ENCODE data around the gene TMEM161A. TPM values are rescaled to one million over a fixed set of nuclear protein-coding genes. Genes with fewer than 3 reads are reported as not detected.

TMEM161A gene
- total and polyA plus RNA-seq, 2 of the 13 experiments (the other 11 are each of a cell fraction or from before 2014, with no cell fraction given), result 25.9 to 31.4 TPM

DNA sequence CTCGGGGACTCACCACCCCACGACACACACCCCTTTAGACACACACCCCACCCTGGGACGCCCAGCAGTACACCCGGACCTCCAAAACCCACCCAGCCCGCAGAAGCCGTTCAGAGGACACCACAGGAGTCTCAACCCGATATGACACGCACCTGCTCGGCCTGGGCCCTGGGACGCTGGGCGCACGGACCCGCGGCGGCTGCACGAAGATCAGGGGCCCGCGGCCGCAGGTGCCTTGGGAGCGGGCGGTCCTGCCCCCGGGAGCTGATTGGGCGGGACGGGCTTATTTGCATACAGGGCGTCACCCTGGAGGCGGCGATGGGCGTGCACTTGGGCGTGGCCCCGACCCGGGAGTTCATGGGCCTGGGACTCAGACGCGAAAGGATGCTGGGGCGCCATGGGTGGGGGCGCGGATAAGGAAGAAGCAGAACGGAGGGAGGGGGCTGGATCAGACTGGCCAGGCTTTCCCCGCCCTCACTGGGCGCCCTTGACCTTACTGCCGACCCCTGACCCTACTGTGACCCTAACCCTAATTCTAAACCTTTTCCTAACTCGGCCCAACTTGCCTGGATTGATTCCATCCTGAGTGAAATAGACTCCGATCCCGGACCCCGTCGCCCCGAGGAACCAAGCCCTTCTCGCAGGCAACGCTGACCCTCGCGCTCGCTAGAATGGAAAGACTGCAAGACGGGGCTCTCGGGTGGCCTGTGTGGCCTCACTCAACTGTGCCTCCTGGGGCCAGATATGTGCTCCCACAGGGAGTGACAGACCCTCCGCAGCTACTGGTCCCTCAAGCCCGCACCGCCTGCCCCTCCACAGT is 32.0 kb upstream of the TMEM161A start, which contains the start of gene MEF2B (continued):
- TF ChIP-seq MAX (IDR thresholded peaks at IDR 0.05), result peak; percentile 57; the same call in 1 of the 2 replicates
- TF ChIP-seq ELF4 (CRISPR knock-in tag; IDR thresholded peaks at IDR 0.05; ENCODE audit: borderline replicate concordance), result no peak
- TF ChIP-seq MAF1 (CRISPR knock-in tag; IDR thresholded peaks at IDR 0.05; ENCODE audit: borderline replicate concordance), result no peak
- TF ChIP-seq, protein P1, sequence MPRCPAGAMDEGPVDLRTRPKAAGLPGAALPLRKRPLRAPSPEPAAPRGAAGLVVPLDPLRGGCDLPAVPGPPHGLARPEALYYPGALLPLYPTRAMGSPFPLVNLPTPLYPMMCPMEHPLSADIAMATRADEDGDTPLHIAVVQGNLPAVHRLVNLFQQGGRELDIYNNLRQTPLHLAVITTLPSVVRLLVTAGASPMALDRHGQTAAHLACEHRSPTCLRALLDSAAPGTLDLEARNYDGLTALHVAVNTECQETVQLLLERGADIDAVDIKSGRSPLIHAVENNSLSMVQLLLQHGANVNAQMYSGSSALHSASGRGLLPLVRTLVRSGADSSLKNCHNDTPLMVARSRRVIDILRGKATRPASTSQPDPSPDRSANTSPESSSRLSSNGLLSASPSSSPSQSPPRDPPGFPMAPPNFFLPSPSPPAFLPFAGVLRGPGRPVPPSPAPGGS (CRISPR knock-in tag; IDR thresholded peaks at IDR 0.05), result no peak
- TF ChIP-seq, protein P2, sequence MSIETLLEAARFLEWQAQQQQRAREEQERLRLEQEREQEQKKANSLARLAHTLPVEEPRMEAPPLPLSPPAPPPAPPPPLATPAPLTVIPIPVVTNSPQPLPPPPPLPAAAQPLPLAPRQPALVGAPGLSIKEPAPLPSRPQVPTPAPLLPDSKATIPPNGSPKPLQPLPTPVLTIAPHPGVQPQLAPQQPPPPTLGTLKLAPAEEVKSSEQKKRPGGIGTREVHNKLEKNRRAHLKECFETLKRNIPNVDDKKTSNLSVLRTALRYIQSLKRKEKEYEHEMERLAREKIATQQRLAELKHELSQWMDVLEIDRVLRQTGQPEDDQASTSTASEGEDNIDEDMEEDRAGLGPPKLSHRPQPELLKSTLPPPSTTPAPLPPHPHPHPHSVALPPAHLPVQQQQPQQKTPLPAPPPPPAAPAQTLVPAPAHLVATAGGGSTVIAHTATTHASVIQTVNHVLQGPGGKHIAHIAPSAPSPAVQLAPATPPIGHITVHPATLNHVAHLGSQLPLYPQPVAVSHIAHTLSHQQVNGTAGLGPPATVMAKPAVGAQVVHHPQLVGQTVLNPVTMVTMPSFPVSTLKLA (IDR thresholded peaks at IDR 0.05), result no peak
- TF ChIP-seq, protein P3, sequence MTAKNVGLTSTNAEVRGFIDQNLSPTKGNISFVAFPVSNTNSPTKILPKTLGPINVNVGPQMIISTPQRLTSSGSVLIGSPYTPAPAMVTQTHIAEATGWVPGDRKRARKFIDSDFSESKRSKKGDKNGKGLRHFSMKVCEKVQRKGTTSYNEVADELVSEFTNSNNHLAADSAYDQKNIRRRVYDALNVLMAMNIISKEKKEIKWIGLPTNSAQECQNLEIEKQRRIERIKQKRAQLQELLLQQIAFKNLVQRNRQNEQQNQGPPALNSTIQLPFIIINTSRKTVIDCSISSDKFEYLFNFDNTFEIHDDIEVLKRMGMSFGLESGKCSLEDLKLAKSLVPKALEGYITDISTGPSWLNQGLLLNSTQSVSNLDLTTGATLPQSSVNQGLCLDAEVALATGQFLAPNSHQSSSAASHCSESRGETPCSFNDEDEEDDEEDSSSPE (CRISPR knock-in tag; IDR thresholded peaks at IDR 0.05), result no peak
- no peak for TF ChIP-seq SMARCE1 (IDR thresholded peaks at IDR 0.05; ENCODE audit: borderline replicate concordance)
- TF ChIP-seq ZNF496 (CRISPR knock-in tag; IDR thresholded peaks at IDR 0.05; ENCODE audit: insufficient replicate concordance), result no peak
- no peak for TF ChIP-seq ZBTB10 (CRISPR knock-in tag; IDR thresholded peaks at IDR 0.05; ENCODE audit: borderline replicate concordance)
- no peak for TF ChIP-seq EED (CRISPR knock-in tag; IDR thresholded peaks at IDR 0.05)
- no peak for TF ChIP-seq ZNF17 (CRISPR knock-in tag; IDR thresholded peaks at IDR 0.05)
- no peak for TF ChIP-seq ZNF382 (CRISPR knock-in tag; IDR thresholded peaks at IDR 0.05; ENCODE audit: borderline replicate concordance)
- TF ChIP-seq ZNF44 (CRISPR knock-in tag; IDR thresholded peaks at IDR 0.05), result 0 out of 2 replicates have a peak, but pooled peaks have one; percentile 39
- TF ChIP-seq SP1 (IDR thresholded peaks at IDR 0.05), result no peak
- peak; percentile 85 for TF ChIP-seq SP1 (CRISPR knock-in tag; IDR thresholded peaks at IDR 0.05)
- no peak for TF ChIP-seq ATF7 (IDR thresholded peaks at IDR 0.05)
- no peak for TF ChIP-seq ATF7 (CRISPR knock-in tag; IDR thresholded peaks at IDR 0.05)
- no peak for TF ChIP-seq GMEB2 (CRISPR knock-in tag; IDR thresholded peaks at IDR 0.05; ENCODE audit: low read depth)
- no peak for TF ChIP-seq GZF1 (CRISPR knock-in tag; IDR thresholded peaks at IDR 0.05)
- TF ChIP-seq SMAD9 (CRISPR knock-in tag; IDR thresholded peaks at IDR 0.05), result no peak
- no peak for TF ChIP-seq ZNF652 (CRISPR knock-in tag; IDR thresholded peaks at IDR 0.05; ENCODE audit: borderline replicate concordance, low read depth)
